ENCODE measurements around the gene TNF. TPM values are rescaled to one million over a fixed set of nuclear protein-coding genes. Genes with fewer than 3 reads are reported as not detected.

The TNF gene
- total RNA-seq, 1 donor from 2014 or later = 0.47 TPM

GRCh38 chr6:31546339-31546957 lies 28.9 kb upstream of the TNF start, which contains the start of gene ATP6V1G2:
Gene ATP6V1G2 (minus strand): TSS chr6:31546608. CDS start chr6:31546559, 49 bp downstream.
- Histone ChIP-seq H3K36me3 (peaks cover 24% of the 10 kb centered on the region), H3K27ac (replicated peaks) (peak within 1 kb of the TSS; percentile 93), H3K4me3 (peak within 1 kb of the TSS; percentile 70), H3K27me3 (ENCODE audit: low read depth) (no peaks in the 10 kb centered on the region), H3K4me1 (peaks cover 44% of the 10 kb centered on the region), H3K9me3 (replicated peaks) (no peaks in the 10 kb centered on the region)
- DNase-seq = peak; percentile 87
- intact Hi-C loops (cut with micrococcal nuclease) = loop anchor here (1.0 kb wide), 1 partner anchor 52 kb away; no protein-coding TSS in a partner anchor
- TF ChIP-seq, protein P1, sequence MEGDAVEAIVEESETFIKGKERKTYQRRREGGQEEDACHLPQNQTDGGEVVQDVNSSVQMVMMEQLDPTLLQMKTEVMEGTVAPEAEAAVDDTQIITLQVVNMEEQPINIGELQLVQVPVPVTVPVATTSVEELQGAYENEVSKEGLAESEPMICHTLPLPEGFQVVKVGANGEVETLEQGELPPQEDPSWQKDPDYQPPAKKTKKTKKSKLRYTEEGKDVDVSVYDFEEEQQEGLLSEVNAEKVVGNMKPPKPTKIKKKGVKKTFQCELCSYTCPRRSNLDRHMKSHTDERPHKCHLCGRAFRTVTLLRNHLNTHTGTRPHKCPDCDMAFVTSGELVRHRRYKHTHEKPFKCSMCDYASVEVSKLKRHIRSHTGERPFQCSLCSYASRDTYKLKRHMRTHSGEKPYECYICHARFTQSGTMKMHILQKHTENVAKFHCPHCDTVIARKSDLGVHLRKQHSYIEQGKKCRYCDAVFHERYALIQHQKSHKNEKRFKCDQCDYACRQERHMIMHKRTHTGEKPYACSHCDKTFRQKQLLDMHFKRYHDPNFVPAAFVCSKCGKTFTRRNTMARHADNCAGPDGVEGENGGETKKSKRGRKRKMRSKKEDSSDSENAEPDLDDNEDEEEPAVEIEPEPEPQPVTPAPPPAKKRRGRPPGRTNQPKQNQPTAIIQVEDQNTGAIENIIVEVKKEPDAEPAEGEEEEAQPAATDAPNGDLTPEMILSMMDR (IDR thresholded peaks at IDR 0.05; ENCODE audit: borderline replicate concordance) = peak; percentile 96

DNA sequence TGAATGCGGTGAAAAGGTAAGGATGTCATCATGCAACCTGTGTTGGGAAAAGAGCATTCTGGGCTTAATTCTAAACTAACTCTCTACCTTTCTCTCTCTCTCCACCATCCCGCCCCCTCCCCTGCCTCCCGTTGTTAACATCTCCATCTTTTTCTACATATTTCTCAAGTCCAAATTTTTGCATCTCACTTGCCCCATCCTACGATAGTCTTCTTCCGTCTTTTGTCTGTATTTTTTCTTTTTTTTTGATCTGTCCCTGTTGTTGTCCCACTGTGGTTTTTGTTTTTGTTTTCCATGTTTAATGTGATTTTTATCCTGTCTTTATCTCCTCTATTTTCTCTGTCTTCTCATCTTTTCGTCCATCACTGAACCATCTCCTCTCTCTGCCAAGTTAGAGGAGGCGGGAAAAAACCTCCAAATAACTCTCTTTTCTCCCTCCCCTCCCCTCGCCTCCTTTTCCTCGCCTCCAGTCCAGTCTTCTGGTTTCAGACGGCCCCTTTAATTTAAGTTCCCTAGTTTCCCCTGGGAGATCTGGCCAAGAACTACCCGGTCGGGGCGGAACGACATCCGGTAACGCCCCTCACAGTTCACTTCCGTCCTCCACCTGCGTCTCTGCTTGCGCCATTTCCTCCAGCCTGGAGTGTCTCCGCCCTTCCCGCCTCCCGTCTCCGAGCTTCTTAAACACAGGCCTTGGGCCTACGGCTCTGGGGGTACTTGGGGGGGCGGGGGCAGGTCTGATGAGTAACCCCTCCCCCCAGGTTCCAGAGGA lies 28.2 kb upstream of the TNF start, which contains the start of gene NFKBIL1:
Gene NFKBIL1, plus strand, starts transcription at position 651 of the 769 bp plus-strand sequence. Its CDS starts 87 bp downstream, at position 738.
- Histone ChIP-seq H3K9me3 (replicated peaks) (no peaks in the 10 kb centered on the region), H3K4me3 (peak within 1 kb of the TSS; percentile 70), H3K27ac (replicated peaks) (peak within 1 kb of the TSS; percentile 93), H3K27me3 (ENCODE audit: low read depth) (no peaks in the 10 kb centered on the region), H3K4me1 (peaks cover 42% of the 10 kb centered on the region), H3K36me3 (peaks cover 27% of the 10 kb centered on the region)
- TF ChIP-seq, protein P1 (IDR thresholded peaks at IDR 0.05; ENCODE audit: borderline replicate concordance) = no peak
- intact Hi-C loops (cut with micrococcal nuclease) = loop anchor here (1.0 kb wide), 1 partner anchor 51 kb away; no protein-coding TSS in a partner anchor
- DNase-seq = peak; percentile 97

DNA sequence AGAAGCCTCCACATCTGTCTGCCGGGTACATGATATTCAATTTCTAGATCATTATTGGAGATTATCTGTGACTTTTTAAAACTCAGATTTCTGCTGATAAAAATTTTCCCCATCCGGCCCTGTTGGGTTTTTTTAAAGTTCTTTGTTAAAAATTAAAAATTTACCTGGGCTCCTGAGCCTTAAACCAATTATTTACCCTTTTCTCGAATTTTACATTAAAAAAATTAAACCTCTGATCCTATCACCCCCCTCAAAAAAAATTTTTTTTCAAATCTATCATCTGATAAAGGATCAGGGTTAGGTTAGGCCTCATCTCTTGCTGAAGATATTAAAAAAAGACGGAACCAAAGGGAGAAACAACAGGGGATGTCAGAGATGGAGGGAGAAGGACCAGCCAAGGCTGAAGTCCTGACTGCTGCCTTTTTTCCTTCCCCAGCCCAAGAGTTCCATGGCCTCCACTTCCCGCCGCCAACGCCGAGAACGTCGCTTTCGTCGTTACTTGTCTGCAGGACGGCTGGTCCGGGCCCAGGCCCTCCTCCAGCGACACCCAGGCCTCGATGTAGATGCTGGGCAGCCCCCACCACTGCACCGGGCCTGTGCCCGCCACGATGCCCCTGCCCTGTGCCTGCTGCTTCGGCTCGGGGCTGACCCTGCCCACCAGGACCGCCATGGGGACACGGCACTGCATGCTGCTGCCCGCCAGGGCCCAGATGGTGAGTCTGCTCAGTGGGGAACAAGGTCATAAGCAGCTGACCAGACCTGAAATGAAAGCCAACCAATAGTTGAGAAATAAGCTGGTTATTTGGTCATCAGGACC lies 27.4 kb upstream of the TNF start:
- Histone ChIP-seq H3K36me3 (peaks cover 31% of the 10 kb centered on the region), H3K27me3 (ENCODE audit: low read depth) (no peaks in the 10 kb centered on the region), H3K4me1 (peaks cover 36% of the 10 kb centered on the region), H3K4me3 (peak overlapping the region; percentile 70), H3K27ac (replicated peaks) (peak overlapping the region; percentile 93), H3K9me3 (replicated peaks) (no peaks in the 10 kb centered on the region)
- intact Hi-C loops (cut with micrococcal nuclease) = no loop called here
- TF ChIP-seq, protein P1 (IDR thresholded peaks at IDR 0.05; ENCODE audit: borderline replicate concordance) = no peak
- no peak for DNase-seq

GRCh38 chr6:31548544-31548873 lies 26.9 kb upstream of the TNF start:
- intact Hi-C loops (cut with micrococcal nuclease) = no loop called here
- H3K4me3 ChIP-seq = peak overlapping the region; percentile 70

More at GRCh38 chr6:31548544-31548873, 26.9 kb upstream of the TNF start:
- DNase-seq = no peak
- Histone ChIP-seq H3K27me3 (ENCODE audit: low read depth) (no peaks in the 10 kb centered on the region), H3K9me3 (replicated peaks) (no peaks in the 10 kb centered on the region), H3K36me3 (peaks cover 35% of the 10 kb centered on the region), H3K4me1 (peaks cover 30% of the 10 kb centered on the region), H3K27ac (replicated peaks) (peak overlapping the region; percentile 93)
- TF ChIP-seq, protein P1 (IDR thresholded peaks at IDR 0.05; ENCODE audit: borderline replicate concordance) = no peak

Data from left ventricle myocardium inferior (tissue), 1 donor.